Cardiac muscle cell (in vitro differentiated cells and primary cell): ENCODE data around the gene PKD1. TPM values are rescaled to one million over a fixed set of nuclear protein-coding genes. Genes with fewer than 3 reads are reported as not detected.

ENCODE experiments used
- DNase-seq, 2 donors: peaks; one replicate each; pipeline versions ENCODE4 v3.0.0 to v3.0.0-alpha.2; 2010 to 2017; ENCODE audit warnings: low read depth in 1 of 2, low spot score in 1 of 2
- H3K27ac ChIP-seq: fragments of 200-600 bp; sonication (generic); 2 replicates; pipeline ENCODE4 v1.5.1; 2016
- H3K27me3 ChIP-seq: fragments of 200-600 bp; sonication (generic); 2 replicates; pipeline ENCODE4 v1.6.0; 2016; ENCODE audit warnings: control low read depth
- H3K36me3 ChIP-seq: fragments of 200-600 bp; sonication (generic); 2 replicates; pipeline ENCODE4 v1.5.1; 2016; ENCODE audit warnings: control low read depth
- H3K4me1 ChIP-seq: fragments of 200-600 bp; sonication (generic); 2 replicates; pipeline ENCODE4 v1.8.1; 2017; ENCODE audit warnings: low read depth, mild to moderate bottlenecking, mixed run types
- H3K4me3 ChIP-seq: fragments of 200-600 bp; sonication (generic); 2 replicates; pipeline ENCODE4 v1.5.1; 2016; ENCODE audit warnings: mild to moderate bottlenecking
- H3K9me3 ChIP-seq: fragments of 200-600 bp; sonication (generic); 2 replicates; pipeline ENCODE4 v1.5.1; 2017; ENCODE audit warnings: low read depth, mild to moderate bottlenecking, control low read depth
- CTCF ChIP-seq: IDR thresholded peaks from 2 replicates; pipeline ENCODE4 v1.5.1; 2012; ENCODE audit warnings: low read depth, mild to moderate bottlenecking, low read length
- polyA plus RNA-seq: library from polyadenylated mRNA; unstranded; fragments of >200 nt; fragmentation: Nextera tagmentation; extraction: Ambion mirVana; gene quantifications from 2 replicates; pipeline ENCODE4 v1.2.1, GENCODE V29; 2016
- total RNA-seq: library from RNA; depleted of rRNA; stranded (reverse); fragments of >200 nt; gene quantifications from 2 replicates; pipeline ENCODE4 v1.2.3, GENCODE V29; 2016

The PKD1 gene
- total and polyA plus RNA-seq, 2 experiments from 2014 or later = 49.9 to 206 TPM

DNA sequence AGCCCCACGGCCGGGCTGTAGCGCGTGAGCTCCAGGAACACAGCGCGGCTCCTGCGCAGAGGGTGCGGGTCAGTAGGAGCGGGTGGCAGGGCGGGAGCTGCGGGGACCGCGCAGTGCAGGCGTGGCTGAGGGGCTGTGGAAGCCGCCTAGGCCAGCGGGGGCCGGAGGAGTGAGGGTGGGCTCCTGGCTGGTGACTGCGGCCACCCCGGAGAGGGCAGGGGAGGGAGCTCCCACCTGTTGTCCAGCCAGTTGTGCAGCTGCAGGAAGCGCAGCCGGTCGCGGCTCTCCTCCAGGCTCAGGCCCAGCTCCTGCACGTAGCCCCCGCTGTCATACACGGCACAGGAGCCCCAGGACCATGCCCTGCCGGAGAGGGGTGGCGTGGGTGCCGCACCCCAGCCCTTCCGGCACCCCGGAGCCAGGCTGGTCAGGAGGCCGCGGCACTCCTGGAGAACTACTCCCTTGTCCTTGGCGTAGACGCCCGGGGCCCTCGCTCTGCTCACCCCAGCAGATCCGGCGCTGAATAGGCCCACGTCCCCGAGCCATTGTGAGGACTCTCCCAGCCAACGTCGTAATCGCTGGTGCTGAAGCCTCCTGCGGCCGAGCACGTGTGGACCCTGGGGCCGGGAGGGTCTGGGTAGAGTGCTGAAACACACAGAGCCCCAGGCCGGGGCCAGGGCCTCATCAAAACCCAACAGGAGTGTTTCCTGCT lies 44.0 kb downstream of the PKD1 start:
- Histone ChIP-seq H3K9me3 (no peaks in the 10 kb centered on the region), H3K27me3 (no peaks in the 10 kb centered on the region), H3K27ac (peak overlapping the region; percentile 32), H3K36me3 (peaks cover 9% of the 10 kb centered on the region), H3K4me3 (peak overlapping the region; percentile 15), H3K4me1 (peaks cover 10% of the 10 kb centered on the region)
- TF ChIP-seq CTCF = no peak
- no peak for DNase-seq

DNA sequence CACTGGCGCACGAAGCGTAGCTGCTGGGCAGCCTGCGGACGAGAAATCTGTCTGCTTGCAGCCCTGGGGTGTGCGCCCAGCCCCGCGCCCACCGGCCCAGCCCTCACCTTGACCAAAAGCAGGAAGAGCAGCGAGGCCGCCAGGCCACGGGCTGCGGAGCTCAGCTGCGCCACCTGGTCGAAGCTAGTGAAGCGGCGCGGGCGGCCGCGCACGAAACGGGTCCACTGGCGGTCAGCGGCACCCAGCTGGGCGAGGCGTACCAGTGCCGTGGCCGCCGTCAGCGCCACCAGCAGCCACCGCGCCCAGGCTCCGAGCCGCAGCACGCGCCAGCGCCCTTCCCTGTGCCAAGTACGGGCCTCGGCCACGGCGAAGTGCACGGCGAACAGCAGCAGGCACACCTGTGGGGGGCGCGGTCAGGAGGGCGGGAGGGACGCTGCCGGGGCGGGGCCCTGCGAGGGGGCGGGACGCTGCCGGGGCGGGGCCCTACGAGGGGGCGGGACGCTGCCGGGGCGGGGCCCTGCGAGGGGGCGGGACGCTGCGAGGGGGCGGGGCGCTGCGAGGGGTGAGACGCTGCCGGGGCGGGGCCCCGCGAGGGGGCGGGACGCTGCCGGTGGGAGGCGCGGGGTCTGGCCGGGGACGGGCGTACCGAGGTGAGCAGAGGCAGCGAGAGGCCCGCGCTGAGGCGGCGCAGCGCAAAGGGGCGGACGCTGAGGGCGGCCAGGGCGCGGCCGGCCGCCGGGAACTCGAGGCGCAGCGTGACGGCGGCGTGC lies 44.7 kb downstream of the PKD1 start:
- Histone ChIP-seq H3K36me3 (peaks cover 12% of the 10 kb centered on the region), H3K27ac (peak overlapping the region; percentile 32), H3K4me3 (peak overlapping the region; percentile 15), H3K4me1 (peaks cover 10% of the 10 kb centered on the region), H3K27me3 (no peaks in the 10 kb centered on the region), H3K9me3 (no peaks in the 10 kb centered on the region)
- peak; percentile 55 to 93 for DNase-seq
- no peak for TF ChIP-seq CTCF

DNA sequence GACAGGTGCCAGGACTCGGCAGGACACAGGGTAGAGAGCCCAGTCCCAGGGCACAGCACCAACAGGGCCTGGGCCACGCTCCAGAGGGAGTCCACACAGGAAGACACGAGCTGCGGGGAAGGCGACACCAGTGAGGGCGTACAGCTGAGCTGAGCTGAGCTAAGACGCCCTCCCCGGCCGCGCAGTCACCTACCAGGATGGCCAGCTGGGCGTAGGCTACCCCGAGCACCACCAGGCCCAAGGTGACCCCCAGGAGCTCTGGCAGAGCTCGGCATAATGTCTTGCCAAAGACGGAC lies 45.3 kb downstream of the PKD1 start:
- Histone ChIP-seq H3K4me3 (no peak overlapping the region), H3K9me3 (no peaks in the 10 kb centered on the region), H3K4me1 (peaks cover 10% of the 10 kb centered on the region), H3K36me3 (peaks cover 9% of the 10 kb centered on the region), H3K27me3 (no peaks in the 10 kb centered on the region), H3K27ac (peak overlapping the region; percentile 2)
- no peak for DNase-seq
- TF ChIP-seq CTCF = no peak

GRCh38 chr16:2089706-2090480 lies 45.8 kb downstream of the PKD1 start:
- H3K27me3 ChIP-seq = no peaks in the 10 kb centered on the region
- H3K36me3 ChIP-seq = peaks cover 8% of the 10 kb centered on the region
- peaks cover 10% of the 10 kb centered on the region for H3K4me1 ChIP-seq
- H3K4me3 ChIP-seq = no peak overlapping the region
- no peak overlapping the region for H3K27ac ChIP-seq
- no peak for TF ChIP-seq CTCF
- no peaks in the 10 kb centered on the region for H3K9me3 ChIP-seq
- DNase-seq = no peak

GRCh38 chr16:2088759-2089358 lies 46.8 kb downstream of the PKD1 start:
- Histone ChIP-seq H3K36me3 (peaks cover 10% of the 10 kb centered on the region), H3K4me3 (no peak overlapping the region), H3K9me3 (no peaks in the 10 kb centered on the region), H3K27ac (no peak overlapping the region), H3K4me1 (peaks cover 10% of the 10 kb centered on the region), H3K27me3 (no peaks in the 10 kb centered on the region)
- DNase-seq = no peak
- no peak for TF ChIP-seq CTCF
